Stimulated activated naive CD8-positive, alpha-beta T cell treated with anti-CD3 and anti-CD28 coated beads, Interleukin-15, Interleukin-2, amounts not matched to agents 100 ng/mL and 50 ng/mL, for 24 hours (primary cell): Measurements from ENCODE around the gene YPEL5.
A peak's percentile ranks its signal among the peaks of the same experiment; 100 is the strongest.

Experiments used
- H3K27ac Mint-ChIP-seq: one replicate; pipeline ENCODE4 v1.8.0; 2021; ENCODE audit warnings: mild to moderate bottlenecking, mixed read lengths
- H3K27me3 Mint-ChIP-seq: one replicate; pipeline ENCODE4 v1.8.0; 2021; ENCODE audit warnings: mixed read lengths
- H3K36me3 Mint-ChIP-seq: one replicate; pipeline ENCODE4 v1.8.0; 2021; ENCODE audit warnings: low read depth, mixed read lengths
- H3K4me1 Mint-ChIP-seq: one replicate; pipeline ENCODE4 v1.8.0; 2021; ENCODE audit warnings: low read depth, mixed read lengths
- H3K4me3 Mint-ChIP-seq: one replicate; pipeline ENCODE4 v1.8.0; 2021; ENCODE audit warnings: mild to moderate bottlenecking, mixed read lengths
- H3K9me3 Mint-ChIP-seq: one replicate; pipeline ENCODE4 v1.8.0; 2021; ENCODE audit warnings: mixed read lengths

Gene YPEL5

DNA sequence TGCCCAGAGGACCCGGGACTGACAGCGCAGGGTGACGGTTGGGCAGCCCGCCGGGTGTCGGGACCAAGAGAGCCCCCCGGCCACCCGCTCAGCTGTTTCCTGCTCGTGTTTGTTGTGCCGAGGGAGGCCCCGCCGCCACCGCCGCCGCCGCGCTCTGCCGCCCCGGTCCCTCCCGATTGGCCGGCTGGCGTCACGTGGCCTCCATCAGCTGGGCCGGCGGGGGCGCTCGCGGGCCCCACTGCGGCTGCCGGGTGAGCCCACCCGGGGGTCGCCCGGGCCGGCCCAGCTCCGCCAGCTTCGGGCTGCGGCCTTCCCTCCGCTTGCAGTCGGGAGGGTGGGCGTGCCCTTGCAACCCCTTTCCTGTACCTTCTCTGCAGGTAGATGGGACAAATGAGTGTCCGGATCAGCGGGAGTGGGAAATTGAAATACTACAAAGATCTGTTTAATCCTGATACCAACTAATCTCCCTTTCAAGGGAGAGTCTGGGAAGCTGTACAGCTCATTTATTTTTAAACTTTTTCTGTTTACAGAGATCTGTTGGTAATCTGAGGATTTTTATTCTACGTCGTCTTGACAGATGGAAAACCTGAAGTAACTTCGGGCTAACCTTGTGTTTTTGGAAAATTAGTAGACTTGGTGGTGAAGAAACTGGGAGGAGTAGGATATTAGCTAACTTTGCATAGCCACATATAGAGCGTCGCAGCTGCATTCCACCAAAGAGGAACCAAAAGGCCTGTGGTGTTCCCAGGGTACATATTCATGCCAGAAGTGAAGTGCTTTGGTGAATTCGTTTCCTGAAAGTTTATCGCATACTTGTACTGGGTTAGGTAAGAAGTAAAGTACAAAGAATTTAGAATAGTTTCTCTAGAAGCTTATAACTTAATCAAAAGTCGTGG, 1.2 kb downstream of the YPEL5 start:
- H3K36me3 Mint-ChIP-seq, result peaks cover 34% of the 10 kb centered on the region

DNA sequence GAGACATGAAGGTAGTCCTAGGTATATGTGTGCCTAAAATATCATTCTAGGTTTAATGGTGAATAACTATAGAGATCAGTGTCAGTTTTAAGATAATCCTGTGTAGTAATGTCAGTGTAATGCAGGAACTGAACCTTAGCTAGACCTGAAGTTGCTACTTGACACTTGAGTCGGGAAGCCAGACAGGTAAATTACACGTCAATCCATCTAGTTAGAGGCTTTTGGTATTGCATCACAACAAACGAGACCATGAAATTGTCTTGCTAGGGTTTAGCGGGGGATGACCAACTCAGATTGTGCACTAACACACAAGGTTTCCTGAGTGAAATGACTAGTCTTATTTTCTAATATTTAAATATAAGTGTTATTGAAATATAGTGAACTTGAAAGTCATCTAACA, 2.0 kb downstream of the YPEL5 start:
- Mint-ChIP-seq H3K36me3 (peaks cover 41% of the 10 kb centered on the region), H3K9me3 (no peaks in the 10 kb centered on the region), H3K4me1 (peaks cover 75% of the 10 kb centered on the region), H3K27me3 (no peaks in the 10 kb centered on the region), H3K27ac (peak overlapping the region; percentile 91), H3K4me3 (peak overlapping the region; percentile 78)

More for the DNA sequence above, 1.2 kb downstream of the YPEL5 start:
- Mint-ChIP-seq H3K27me3 (no peaks in the 10 kb centered on the region), H3K9me3 (no peaks in the 10 kb centered on the region), H3K4me3 (peak overlapping the region; percentile 78), H3K27ac (peak overlapping the region; percentile 59), H3K4me1 (peaks cover 72% of the 10 kb centered on the region)

DNA sequence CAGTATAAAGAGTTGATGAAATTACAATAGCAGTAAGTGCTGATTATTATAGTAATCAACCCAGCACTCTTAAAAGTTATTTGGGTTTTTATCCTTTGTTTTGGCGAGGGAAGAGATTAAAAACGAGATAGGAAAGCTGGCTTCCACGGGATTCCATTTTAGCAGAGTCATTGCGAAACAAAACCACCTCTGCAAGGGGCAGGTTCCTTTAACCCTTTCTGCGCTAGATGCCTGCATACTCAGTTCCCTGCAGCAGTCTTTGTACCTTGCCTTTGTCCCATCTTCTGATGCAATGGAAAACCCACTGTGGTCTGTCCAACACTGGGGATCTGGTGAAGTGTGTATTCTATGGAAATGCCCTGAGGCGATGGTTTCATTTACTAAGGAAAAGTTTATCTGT, 2.7 kb downstream of the YPEL5 start:
- no peaks in the 10 kb centered on the region for H3K9me3 Mint-ChIP-seq
- H3K27me3 Mint-ChIP-seq, result no peaks in the 10 kb centered on the region
- H3K36me3 Mint-ChIP-seq, result peaks cover 47% of the 10 kb centered on the region
- H3K4me1 Mint-ChIP-seq, result peaks cover 78% of the 10 kb centered on the region
- H3K4me3 Mint-ChIP-seq, result peak overlapping the region; percentile 74
- H3K27ac Mint-ChIP-seq, result peak overlapping the region; percentile 91

DNA sequence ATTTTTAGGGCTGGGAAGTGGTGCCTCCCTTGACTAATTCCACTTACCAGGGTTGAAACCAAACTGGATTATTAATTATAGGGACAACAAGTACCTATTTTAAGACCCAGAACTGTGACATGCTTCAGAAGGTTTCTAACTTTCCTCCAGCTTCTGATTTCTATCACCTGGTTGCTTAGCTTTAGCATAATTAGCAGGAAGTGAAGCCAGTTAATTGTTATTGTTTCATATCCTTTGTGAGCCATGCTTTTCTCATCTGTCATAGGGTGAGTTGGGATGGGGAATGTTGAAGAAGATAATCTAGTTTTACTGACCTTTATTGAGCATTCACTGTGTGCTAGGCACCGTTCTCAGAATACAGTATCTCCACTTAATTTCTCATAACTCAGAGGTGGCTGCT, 3.2 kb downstream of the YPEL5 start:
- Mint-ChIP-seq H3K27me3 (no peaks in the 10 kb centered on the region), H3K4me3 (peak overlapping the region; percentile 74), H3K27ac (peak overlapping the region; percentile 91), H3K4me1 (peaks cover 79% of the 10 kb centered on the region), H3K9me3 (no peaks in the 10 kb centered on the region), H3K36me3 (peaks cover 47% of the 10 kb centered on the region)

DNA sequence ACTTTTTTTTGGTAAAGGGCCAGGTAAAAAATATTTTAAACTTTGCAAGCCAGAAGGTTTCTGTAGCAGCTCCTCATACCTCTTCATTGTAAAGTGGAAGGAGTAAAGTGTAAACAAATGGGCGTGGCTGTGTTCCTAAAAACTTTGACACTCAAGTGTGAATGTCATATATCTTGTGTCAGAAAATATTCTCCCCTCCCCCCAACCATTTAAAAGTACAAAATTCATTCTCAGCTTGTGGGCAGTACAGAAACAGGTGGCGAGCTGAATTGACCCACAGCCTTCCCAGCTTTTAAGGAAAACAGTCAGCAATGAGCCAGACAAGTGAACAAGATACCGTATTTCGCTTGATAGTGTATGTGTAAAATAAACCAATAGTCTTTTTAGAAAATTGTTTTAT, 4.0 kb downstream of the YPEL5 start:
- H3K4me1 Mint-ChIP-seq, result peaks cover 82% of the 10 kb centered on the region
- H3K36me3 Mint-ChIP-seq, result peaks cover 51% of the 10 kb centered on the region
- no peaks in the 10 kb centered on the region for H3K27me3 Mint-ChIP-seq

DNA sequence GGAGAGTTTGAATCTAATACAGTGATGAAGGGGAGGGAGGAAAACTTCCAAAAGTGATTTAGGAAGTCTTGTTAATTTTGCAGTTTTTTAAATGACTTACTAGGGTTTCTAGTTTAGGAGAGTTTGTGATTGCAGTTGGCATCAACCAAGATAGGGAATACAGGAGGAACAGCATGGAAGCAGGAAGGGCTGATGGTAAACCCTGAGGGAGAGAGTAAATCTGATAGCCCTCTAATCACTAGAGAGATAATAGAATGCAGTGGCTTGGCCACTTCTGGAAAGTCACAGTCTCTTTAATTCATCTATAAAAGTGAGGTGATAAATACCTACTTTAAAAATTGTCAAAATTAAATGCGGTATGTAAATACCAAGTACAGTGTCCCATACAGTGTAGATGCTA, 5.6 kb downstream of the YPEL5 start:
- peaks cover 67% of the 10 kb centered on the region for H3K36me3 Mint-ChIP-seq
- H3K27me3 Mint-ChIP-seq, result no peaks in the 10 kb centered on the region
- H3K4me1 Mint-ChIP-seq, result peaks cover 93% of the 10 kb centered on the region
- H3K27ac Mint-ChIP-seq, result peak overlapping the region; percentile 49
- no peaks in the 10 kb centered on the region for H3K9me3 Mint-ChIP-seq
- H3K4me3 Mint-ChIP-seq, result no peak overlapping the region

More for the DNA sequence above, 4.0 kb downstream of the YPEL5 start:
- H3K4me3 Mint-ChIP-seq, result peak overlapping the region; percentile 51
- H3K9me3 Mint-ChIP-seq, result no peaks in the 10 kb centered on the region
- peak overlapping the region; percentile 91 for H3K27ac Mint-ChIP-seq

DNA sequence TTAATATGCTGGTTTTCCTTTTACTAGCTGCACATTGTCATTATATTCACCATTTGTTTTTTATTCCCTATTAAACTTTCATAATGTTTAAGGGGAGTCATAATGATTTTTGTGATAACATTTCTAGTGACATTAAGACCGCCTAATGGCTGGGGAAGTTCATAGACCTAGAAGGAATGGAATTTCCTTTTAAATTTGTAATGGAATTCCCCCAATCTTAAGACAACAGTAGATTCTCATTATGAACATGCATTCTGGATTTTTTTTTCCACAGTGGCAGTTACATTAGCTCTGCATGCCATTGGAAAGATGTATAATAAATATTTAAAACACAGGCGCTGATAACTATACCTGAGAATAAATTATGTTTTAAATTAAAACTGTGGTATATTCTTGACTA, 8.4 kb downstream of the YPEL5 start:
- Mint-ChIP-seq H3K4me1 (peaks cover 99% of the 10 kb centered on the region), H3K9me3 (no peaks in the 10 kb centered on the region), H3K27me3 (no peaks in the 10 kb centered on the region), H3K36me3 (peaks cover 82% of the 10 kb centered on the region), H3K4me3 (no peak overlapping the region), H3K27ac (peak overlapping the region; percentile 91)

DNA sequence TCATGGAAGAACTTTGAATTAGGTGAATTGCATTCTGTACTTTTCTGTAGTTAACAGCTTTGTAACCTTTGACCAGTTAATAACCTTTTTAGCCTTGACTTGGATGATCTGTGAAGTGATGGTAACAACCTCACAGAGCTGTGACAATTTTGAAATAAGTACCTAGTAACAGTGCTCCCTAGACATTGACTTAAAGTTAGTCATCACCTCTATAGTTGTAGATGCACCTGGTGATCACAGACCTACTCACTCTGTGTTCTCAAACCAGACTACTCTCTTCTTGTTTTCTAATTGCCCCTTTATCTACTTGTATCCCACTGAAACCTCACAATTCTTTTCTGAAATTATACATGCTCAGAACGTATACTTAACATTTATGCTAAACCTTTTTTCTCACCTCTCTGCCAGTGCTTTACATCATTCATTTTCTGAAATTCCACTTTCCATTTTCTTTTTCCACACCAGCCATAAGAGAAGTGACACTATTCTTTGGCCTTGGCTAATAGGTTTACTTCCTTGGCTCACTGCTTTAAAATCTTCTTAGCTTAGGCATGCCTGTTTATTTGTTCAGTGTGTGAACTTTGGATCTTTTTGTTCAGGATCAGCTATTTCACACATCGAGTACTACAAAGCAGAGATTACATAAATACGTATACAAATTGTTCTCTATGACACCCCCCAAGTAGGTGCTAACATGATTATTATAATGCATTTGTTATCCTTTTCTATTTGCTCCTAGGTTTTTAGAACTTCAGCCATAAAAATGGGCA, 9.3 kb downstream of the YPEL5 start:
- Mint-ChIP-seq H3K4me3 (peak overlapping the region; percentile 30), H3K27me3 (no peaks in the 10 kb centered on the region), H3K9me3 (no peaks in the 10 kb centered on the region), H3K36me3 (peaks cover 79% of the 10 kb centered on the region), H3K27ac (peak overlapping the region; percentile 91), H3K4me1 (peaks cover 95% of the 10 kb centered on the region)

DNA sequence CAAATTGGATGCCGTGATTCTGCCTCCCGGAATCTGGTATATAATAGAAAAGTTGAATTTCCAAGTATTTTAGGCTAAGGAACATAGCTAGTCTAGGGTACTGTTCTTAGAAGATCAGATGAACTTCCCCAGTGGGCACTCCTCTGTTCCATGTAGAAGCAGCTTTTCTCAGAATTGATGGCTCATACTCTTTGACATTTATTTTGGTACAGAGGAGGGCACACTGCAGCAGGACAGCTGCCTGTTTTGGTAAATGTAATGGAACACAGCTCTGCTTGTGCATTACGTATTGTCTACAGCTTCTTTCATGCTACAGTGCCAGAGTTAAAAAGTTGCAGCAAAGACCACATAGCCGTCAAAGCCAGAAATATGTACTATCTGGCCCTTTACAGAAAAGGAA, 10.8 kb downstream of the YPEL5 start:
- Mint-ChIP-seq H3K36me3 (peaks cover 73% of the 10 kb centered on the region), H3K27ac (peak overlapping the region; percentile 91), H3K27me3 (no peaks in the 10 kb centered on the region), H3K9me3 (no peaks in the 10 kb centered on the region), H3K4me3 (peak overlapping the region; percentile 28), H3K4me1 (peaks cover 88% of the 10 kb centered on the region)

DNA sequence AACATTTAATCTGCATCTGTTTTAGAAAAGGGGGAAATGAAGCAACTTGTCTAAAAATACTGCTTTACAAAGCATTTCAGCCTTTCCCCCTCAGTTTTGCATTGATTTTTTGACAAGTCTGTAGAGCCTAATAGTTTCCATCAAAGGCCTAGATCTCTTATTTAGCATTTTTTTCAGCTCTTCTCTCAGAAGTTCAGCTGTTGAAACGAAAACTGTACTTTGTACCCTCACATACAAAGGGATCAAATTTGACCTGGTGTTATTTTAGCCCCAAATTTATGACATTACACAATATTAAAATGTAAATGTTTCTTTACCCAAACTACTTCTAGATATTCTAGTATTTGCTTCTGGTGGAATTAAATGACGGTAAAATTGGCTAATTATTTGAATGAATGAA, 13.0 kb downstream of the YPEL5 start:
- Mint-ChIP-seq H3K27ac (no peak overlapping the region), H3K4me1 (peaks cover 76% of the 10 kb centered on the region), H3K36me3 (peaks cover 59% of the 10 kb centered on the region), H3K4me3 (no peak overlapping the region), H3K9me3 (no peaks in the 10 kb centered on the region), H3K27me3 (no peaks in the 10 kb centered on the region)

DNA sequence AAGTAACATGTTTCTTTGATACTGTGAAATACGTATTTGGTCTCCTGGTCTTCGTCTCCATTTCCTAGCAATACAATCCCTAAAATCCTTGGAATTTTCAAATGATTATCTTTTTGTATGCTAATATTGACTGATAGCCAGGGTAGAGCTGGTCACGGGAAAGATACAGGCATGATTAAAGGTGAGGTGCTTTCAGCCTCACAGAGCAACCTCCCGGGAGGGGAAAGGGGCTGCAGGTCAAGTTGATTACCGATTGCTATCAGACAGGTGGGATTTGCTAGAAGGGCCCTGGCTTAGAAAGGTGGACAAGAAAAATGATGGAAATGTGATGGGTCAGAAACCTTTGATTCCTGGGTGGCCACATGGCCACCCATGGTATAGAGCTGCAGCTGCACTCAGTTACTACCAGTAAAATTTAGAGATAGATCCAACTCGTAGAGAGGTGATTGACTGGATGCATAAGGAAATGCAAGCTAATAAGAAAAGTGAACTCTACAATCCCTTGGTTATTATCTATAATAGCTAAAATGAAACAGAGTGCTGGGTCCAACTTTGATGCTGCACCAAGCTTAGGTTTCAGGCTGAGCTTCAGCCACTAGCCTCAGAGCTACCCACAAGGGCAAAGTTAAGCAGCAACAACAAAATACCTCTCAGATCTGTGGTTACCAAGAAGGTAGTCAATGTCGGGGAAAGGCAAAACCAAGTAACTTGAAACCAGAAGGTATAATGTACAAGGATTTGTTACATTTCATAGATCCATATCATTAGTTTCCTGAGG, 15.3 kb downstream of the YPEL5 start:
- Mint-ChIP-seq H3K4me1 (peaks cover 57% of the 10 kb centered on the region), H3K27me3 (no peaks in the 10 kb centered on the region), H3K36me3 (peaks cover 42% of the 10 kb centered on the region), H3K9me3 (no peaks in the 10 kb centered on the region), H3K4me3 (no peak overlapping the region), H3K27ac (peak overlapping the region; percentile 36)

DNA sequence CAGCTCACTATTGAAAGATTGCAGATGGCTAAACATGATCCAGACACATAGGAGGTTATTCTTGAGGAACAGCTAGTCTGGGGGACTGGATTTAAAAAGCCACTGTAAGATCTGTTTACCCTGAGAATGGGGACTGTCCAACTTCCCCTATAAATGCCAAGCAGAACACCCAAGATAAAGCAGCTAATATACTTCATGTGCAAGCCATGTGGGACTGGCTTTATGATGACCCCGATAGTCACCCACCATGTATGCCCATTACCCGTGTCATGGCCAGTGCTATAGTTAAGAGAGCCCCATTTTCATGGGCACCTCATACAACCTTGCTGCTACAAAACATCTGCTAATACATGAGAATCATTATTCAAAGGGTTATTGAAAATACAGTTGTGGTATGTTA, 16.0 kb downstream of the YPEL5 start:
- peak overlapping the region; percentile 36 for H3K27ac Mint-ChIP-seq
- no peak overlapping the region for H3K4me3 Mint-ChIP-seq
- no peaks in the 10 kb centered on the region for H3K9me3 Mint-ChIP-seq
- peaks cover 35% of the 10 kb centered on the region for H3K36me3 Mint-ChIP-seq
- no peaks in the 10 kb centered on the region for H3K27me3 Mint-ChIP-seq
- peaks cover 51% of the 10 kb centered on the region for H3K4me1 Mint-ChIP-seq

DNA sequence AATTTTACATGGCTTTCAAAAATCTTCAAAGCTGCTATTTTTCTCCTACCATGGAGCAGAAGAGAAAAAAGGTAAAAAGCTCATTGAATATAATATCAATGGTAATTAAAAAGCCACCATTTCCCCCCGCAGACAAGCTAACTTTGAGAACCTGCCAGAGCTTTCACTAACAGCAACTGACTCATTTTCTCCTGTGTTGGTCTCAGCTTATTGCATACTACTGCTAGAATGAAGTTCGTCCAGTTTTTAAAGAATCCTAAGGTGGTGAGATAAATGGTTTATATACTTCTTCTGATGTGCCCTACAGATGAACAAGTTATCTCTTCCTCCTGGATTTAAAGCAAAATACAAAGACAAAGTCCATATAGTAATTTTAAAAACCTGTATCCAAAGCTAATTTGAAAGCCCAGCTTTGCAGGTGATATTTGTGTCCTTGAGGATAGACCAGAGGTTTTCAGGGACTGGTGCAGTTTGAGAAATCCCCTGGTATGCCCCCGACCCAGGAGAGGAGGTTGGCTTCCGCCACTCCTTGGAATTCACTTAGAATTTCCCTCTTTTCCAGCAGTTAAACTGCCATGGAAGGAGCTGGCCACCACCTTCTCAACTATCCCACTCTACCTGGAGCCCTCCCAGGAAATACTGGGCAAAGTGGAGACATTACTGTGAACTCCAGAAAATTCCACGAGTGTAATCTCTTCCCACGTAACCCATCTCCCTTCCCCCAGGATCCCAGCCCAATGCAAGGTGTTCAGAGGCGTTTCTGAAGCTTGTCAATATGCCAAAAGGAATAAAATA, 17.5 kb downstream of the YPEL5 start:
- H3K4me1 Mint-ChIP-seq, result peaks cover 35% of the 10 kb centered on the region
- no peaks in the 10 kb centered on the region for H3K9me3 Mint-ChIP-seq
- H3K27ac Mint-ChIP-seq, result peak overlapping the region; percentile 19
- H3K36me3 Mint-ChIP-seq, result peaks cover 20% of the 10 kb centered on the region
- no peaks in the 10 kb centered on the region for H3K27me3 Mint-ChIP-seq
- no peak overlapping the region for H3K4me3 Mint-ChIP-seq

DNA sequence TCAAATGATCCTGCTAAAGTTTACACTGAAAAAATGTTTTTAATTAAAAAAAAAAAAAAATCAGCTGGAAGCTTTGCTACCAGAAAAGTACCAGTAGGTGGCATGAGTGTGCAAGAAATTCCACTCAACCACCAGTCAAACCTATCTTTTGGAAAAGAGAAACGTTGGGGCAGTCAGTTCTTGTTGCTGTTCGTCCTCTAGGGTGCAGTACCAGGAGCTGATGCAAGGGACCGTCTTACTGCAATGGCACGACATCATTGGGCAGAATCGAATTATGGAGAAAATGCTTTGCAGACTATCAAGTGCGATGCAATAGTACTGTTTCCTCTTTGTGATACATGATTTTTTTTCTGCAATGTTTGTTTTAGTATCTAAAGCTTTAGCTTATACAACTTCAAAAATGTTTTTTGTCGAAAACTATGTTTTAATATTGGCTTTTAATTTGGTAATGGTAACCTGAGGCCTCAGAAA, 18.3 kb downstream of the YPEL5 start:
- Mint-ChIP-seq H3K27ac (no peak overlapping the region), H3K4me1 (peaks cover 28% of the 10 kb centered on the region), H3K9me3 (no peaks in the 10 kb centered on the region), H3K4me3 (no peak overlapping the region), H3K27me3 (no peaks in the 10 kb centered on the region), H3K36me3 (peaks cover 12% of the 10 kb centered on the region)
